ENCODE measurements around the gene SNED1.
"Not testable (repeated sequence)": the region's sequence is repeated elsewhere in the genome, so short reads cannot be mapped to it uniquely, and the experiment has no call there.

- TF ChIP-seq, protein P1, sequence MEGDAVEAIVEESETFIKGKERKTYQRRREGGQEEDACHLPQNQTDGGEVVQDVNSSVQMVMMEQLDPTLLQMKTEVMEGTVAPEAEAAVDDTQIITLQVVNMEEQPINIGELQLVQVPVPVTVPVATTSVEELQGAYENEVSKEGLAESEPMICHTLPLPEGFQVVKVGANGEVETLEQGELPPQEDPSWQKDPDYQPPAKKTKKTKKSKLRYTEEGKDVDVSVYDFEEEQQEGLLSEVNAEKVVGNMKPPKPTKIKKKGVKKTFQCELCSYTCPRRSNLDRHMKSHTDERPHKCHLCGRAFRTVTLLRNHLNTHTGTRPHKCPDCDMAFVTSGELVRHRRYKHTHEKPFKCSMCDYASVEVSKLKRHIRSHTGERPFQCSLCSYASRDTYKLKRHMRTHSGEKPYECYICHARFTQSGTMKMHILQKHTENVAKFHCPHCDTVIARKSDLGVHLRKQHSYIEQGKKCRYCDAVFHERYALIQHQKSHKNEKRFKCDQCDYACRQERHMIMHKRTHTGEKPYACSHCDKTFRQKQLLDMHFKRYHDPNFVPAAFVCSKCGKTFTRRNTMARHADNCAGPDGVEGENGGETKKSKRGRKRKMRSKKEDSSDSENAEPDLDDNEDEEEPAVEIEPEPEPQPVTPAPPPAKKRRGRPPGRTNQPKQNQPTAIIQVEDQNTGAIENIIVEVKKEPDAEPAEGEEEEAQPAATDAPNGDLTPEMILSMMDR (IDR thresholded peaks at IDR 0.05; ENCODE audit: borderline replicate concordance, extremely low read depth, low read length, poor library complexity, severe bottlenecking), result not testable (repeated sequence)
- TF ChIP-seq EZH2 (IDR thresholded peaks at IDR 0.05; ENCODE audit: borderline replicate concordance, low read depth, low read length, severe bottlenecking), result not testable (repeated sequence)
Measured at GRCh38 chr2:241104611-241105010, 106.2 kb downstream of the SNED1 start.
